Mesenchymal stem cell (in vitro differentiated cells and primary cell): ENCODE measurements around the gene ABCC10.

Experiments used
- DNase-seq: peaks from one replicate; pipeline ENCODE4 v3.0.0-alpha.2; 2013
- H2AFZ ChIP-seq: one replicate; pipeline ENCODE4 v1.6.1; 2013; ENCODE audit warnings: low read depth, mild to moderate bottlenecking, control low read depth, inconsistent platforms, low read length, moderate library complexity
- H2AK5ac ChIP-seq: 2 replicates; pipeline ENCODE4 v1.6.1; 2013; ENCODE audit warnings: low read length, moderate library complexity, mild to moderate bottlenecking, inconsistent platforms; ENCODE audit not compliant: severe bottlenecking
- H2BK120ac ChIP-seq: one replicate; pipeline ENCODE4 v1.6.1; 2013; ENCODE audit warnings: low read depth, mild to moderate bottlenecking, inconsistent platforms, low read length, moderate library complexity
- H2BK12ac ChIP-seq, 2 experiments: one replicate each; pipeline ENCODE4 v1.6.1; 2013; ENCODE audit warnings: inconsistent platforms in 2 of 2, low read length in 2 of 2, mild to moderate bottlenecking in 2 of 2, moderate library complexity in 2 of 2, control low read depth in 1 of 2
- H2BK15ac ChIP-seq: one replicate; pipeline ENCODE4 v1.6.1; 2013; ENCODE audit warnings: mild to moderate bottlenecking, low read depth, inconsistent platforms; ENCODE audit not compliant: poor library complexity, severe bottlenecking
- H2BK5ac ChIP-seq: 2 replicates; pipeline ENCODE4 v1.6.1; 2013; ENCODE audit warnings: low read depth, mild to moderate bottlenecking, low read length, control low read depth, inconsistent platforms; ENCODE audit not compliant: poor library complexity, severe bottlenecking
- H3K14ac ChIP-seq, 2 experiments: one replicate each; pipeline ENCODE4 v1.6.1; 2013; ENCODE audit warnings: inconsistent platforms in 2 of 2, low read length in 2 of 2, control low read depth in 1 of 2, mild to moderate bottlenecking in 1 of 2, moderate library complexity in 1 of 2
- H3K18ac ChIP-seq, 2 experiments: one replicate each; pipeline ENCODE4 v1.6.1; 2013; ENCODE audit warnings: inconsistent platforms in 2 of 2, low read length in 2 of 2, control low read depth in 1 of 2, low read depth in 1 of 2, mild to moderate bottlenecking in 1 of 2
- H3K23ac ChIP-seq, 2 experiments: one replicate each; pipeline ENCODE4 v1.6.1; 2013; ENCODE audit warnings: inconsistent platforms in 2 of 2, low read length in 2 of 2, mild to moderate bottlenecking in 2 of 2, moderate library complexity in 2 of 2, control low read depth in 1 of 2
- H3K27ac ChIP-seq: 2 replicates; pipeline ENCODE4 v1.5.1; 2013; ENCODE audit warnings: mild to moderate bottlenecking, moderate library complexity, low read length, control low read depth, inconsistent platforms; ENCODE audit not compliant: poor library complexity, severe bottlenecking
- H3K27me3 ChIP-seq, 2 experiments: 2 replicates each; pipeline versions ENCODE4 v1.6.1 to v1.7.0; 2013; ENCODE audit warnings: low read length in 2 of 2, mild to moderate bottlenecking in 2 of 2, moderate library complexity in 2 of 2, control low read depth in 1 of 2, inconsistent platforms in 1 of 2; ENCODE audit not compliant: control insufficient read depth in 1 of 2, insufficient read depth in 1 of 2
- H3K36me3 ChIP-seq, 2 experiments: 2 replicates each; pipeline versions ENCODE4 v1.6.1 to v1.7.0; 2013; ENCODE audit warnings: low read length in 2 of 2, control low read depth in 1 of 2, inconsistent platforms in 1 of 2, low read depth in 1 of 2, mild to moderate bottlenecking in 1 of 2; ENCODE audit not compliant: insufficient read depth in 2 of 2, control insufficient read depth in 1 of 2
- H3K4ac ChIP-seq, 2 experiments: one replicate each; pipeline ENCODE4 v1.6.1; 2013; ENCODE audit warnings: inconsistent platforms in 2 of 2, low read length in 2 of 2, mild to moderate bottlenecking in 2 of 2, moderate library complexity in 2 of 2, control low read depth in 1 of 2, low read depth in 1 of 2
- H3K4me1 ChIP-seq: 2 replicates; pipeline ENCODE4 v1.6.1; 2013; ENCODE audit warnings: low read depth, low read length, control low read depth; ENCODE audit not compliant: control insufficient read depth, insufficient read depth
- H3K4me2 ChIP-seq: 2 replicates; pipeline ENCODE4 v1.6.1; 2013; ENCODE audit warnings: low read length, mild to moderate bottlenecking, inconsistent platforms; ENCODE audit not compliant: poor library complexity, severe bottlenecking
- H3K4me3 ChIP-seq, 2 experiments: 2 replicates each; pipeline versions ENCODE4 v1.5.1 to v1.7.0; 2013; ENCODE audit warnings: low read length in 2 of 2, mild to moderate bottlenecking in 2 of 2, control low read depth in 1 of 2, low read depth in 1 of 2; ENCODE audit not compliant: insufficient read depth in 1 of 2
- H3K79me1 ChIP-seq: replicated peaks from 2 replicates; pipeline ENCODE4 v1.6.1; 2013; ENCODE audit warnings: mild to moderate bottlenecking, control low read depth, low read length, inconsistent platforms; ENCODE audit not compliant: poor library complexity, severe bottlenecking
- H3K9ac ChIP-seq: 2 replicates; pipeline ENCODE4 v1.7.0; 2013; ENCODE audit warnings: mild to moderate bottlenecking, low read length, moderate library complexity
- H3K9me3 ChIP-seq: 2 replicates; pipeline ENCODE4 v1.7.0; 2013; ENCODE audit warnings: mild to moderate bottlenecking, low read length; ENCODE audit not compliant: control insufficient read depth
- H4K8ac ChIP-seq: one replicate; pipeline ENCODE4 v1.6.1; 2013; ENCODE audit warnings: inconsistent platforms, mild to moderate bottlenecking, low read length, moderate library complexity
- H4K91ac ChIP-seq: one replicate; pipeline ENCODE4 v1.6.1; 2013; ENCODE audit warnings: mild to moderate bottlenecking, low read length, inconsistent platforms
- WGBS: methylation state at CpG from one replicate; pipeline ENCODE4 v1.1.7; 2013; ENCODE audit warnings: mixed read lengths; 5-methylcytosine and 5-hydroxymethylcytosine counted together

Gene ABCC10

DNA sequence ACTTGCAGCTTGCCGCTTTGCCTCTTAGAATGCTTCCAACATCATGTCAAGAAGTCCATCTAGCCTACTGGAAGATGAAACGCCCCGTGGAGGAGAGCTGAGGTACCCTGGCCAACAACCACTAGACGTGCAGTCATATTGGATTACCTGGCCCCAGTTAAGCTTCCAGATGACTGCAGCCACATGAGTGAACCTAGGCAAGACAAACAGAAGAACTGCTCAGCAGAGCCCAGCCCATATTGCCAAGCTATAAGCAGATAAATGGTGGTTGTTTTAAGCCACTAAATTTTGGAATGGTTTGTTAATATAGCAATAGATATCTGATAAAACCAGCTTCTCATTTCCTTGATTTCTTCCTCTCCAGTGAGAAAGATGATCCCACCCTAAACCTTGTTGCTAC lies 32.7 kb downstream of the ABCC10 start:
- Histone ChIP-seq H3K9ac (no peak overlapping the region), H4K8ac (no peak overlapping the region), H3K23ac (no peak overlapping the region), H3K36me3 (no peaks in the 10 kb centered on the region), H3K27me3 (peaks cover 36 to 45% of the 10 kb centered on the region in 2 experiments), H2BK12ac (no peak overlapping the region), H3K14ac (no peak overlapping the region), H2BK15ac (no peak overlapping the region), H4K91ac (no peak overlapping the region), H2BK5ac (no peak overlapping the region), H3K4me1 (peaks cover 8% of the 10 kb centered on the region), H3K9me3 (no peaks in the 10 kb centered on the region), H3K18ac (no peak overlapping the region), H3K27ac (no peak overlapping the region), H2AFZ (no peak overlapping the region), H3K4ac (no peak overlapping the region), H3K4me3 (no peak overlapping the region), H3K4me2 (no peak overlapping the region), H3K79me1 (no peaks in the 10 kb centered on the region), H2BK120ac (no peak overlapping the region), H2AK5ac (no peak overlapping the region)
- DNase-seq = no peak
- 85% methylated on average over 4 of the region's 4 CpGs for WGBS

DNA sequence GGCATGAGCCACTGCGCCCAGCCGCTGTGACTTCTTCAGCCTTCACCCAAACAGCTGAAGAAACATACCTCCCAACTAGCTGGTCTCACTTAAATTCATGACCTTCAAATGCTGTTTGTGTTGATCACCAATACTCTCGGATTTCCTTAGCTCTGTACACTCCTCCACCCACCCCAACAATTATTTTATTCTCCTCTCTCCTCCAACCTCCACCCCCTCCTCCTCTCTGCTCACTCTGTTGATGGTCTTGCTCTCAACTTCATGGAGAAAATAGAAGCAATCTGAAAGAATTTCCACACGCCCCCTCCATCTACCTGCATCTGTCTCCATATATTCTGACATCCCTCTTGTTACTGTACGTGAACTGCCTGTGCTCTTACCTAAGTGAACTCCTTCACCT lies 34.6 kb downstream of the ABCC10 start:
- no peak overlapping the region for H3K27ac ChIP-seq

DNA sequence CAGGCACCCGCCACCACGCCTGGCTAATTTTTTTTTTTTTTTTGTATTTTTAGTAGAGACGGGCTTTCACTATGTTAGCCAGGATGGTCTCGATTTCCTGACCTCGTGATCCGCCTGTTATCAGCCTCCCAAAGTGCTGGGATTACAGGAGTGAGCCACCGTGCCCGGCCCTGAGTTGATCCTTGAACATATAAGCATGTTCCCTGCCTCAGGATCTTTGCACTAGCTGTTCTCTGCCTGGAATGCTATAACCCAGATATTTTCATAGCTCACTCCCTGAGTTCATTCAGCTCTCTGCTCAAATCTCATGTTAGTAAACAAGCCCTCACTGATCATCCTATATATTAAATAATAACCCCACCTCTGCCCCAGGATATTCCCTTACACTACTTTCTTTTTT lies 37.0 kb downstream of the ABCC10 start:
- no peak overlapping the region for H3K4me3 ChIP-seq
- H3K23ac ChIP-seq = no peak overlapping the region
- H3K4me1 ChIP-seq = no peaks in the 10 kb centered on the region
- H4K8ac ChIP-seq = no peak overlapping the region
- no peak overlapping the region for H3K9ac ChIP-seq
- no peak overlapping the region for H2AK5ac ChIP-seq
- H2AFZ ChIP-seq = no peak overlapping the region
- no peak overlapping the region for H3K18ac ChIP-seq
- no peak overlapping the region for H3K4ac ChIP-seq
- DNase-seq = no peak
- no peak overlapping the region for H3K14ac ChIP-seq
- no peak overlapping the region for H2BK15ac ChIP-seq
- H3K27ac ChIP-seq = no peak overlapping the region
- H2BK12ac ChIP-seq = no peak overlapping the region
- no peak overlapping the region for H3K4me2 ChIP-seq
- 80% methylated on average over 6 of the region's 8 CpGs for WGBS
- H3K36me3 ChIP-seq = no peaks in the 10 kb centered on the region
- H3K27me3 ChIP-seq = peaks cover 40 to 45% of the 10 kb centered on the region in 2 experiments
- no peak overlapping the region for H4K91ac ChIP-seq
- no peaks in the 10 kb centered on the region for H3K79me1 ChIP-seq
- no peaks in the 10 kb centered on the region for H3K9me3 ChIP-seq
- no peak overlapping the region for H2BK5ac ChIP-seq
- no peak overlapping the region for H2BK120ac ChIP-seq

More for the DNA sequence above, 34.6 kb downstream of the ABCC10 start:
- Histone ChIP-seq H4K8ac (no peak overlapping the region), H2BK12ac (no peak overlapping the region), H3K18ac (no peak overlapping the region), H3K4me2 (no peak overlapping the region), H3K9me3 (no peaks in the 10 kb centered on the region), H3K9ac (no peak overlapping the region), H2AK5ac (no peak overlapping the region), H3K27me3 (peaks cover 22 to 31% of the 10 kb centered on the region in 2 experiments), H2AFZ (no peak overlapping the region), H2BK5ac (no peak overlapping the region), H3K4me1 (no peaks in the 10 kb centered on the region), H3K14ac (no peak overlapping the region), H3K23ac (no peak overlapping the region), H3K36me3 (no peaks in the 10 kb centered on the region), H2BK120ac (no peak overlapping the region), H3K4me3 (no peak overlapping the region), H2BK15ac (no peak overlapping the region), H3K79me1 (no peaks in the 10 kb centered on the region), H3K4ac (no peak overlapping the region), H4K91ac (no peak overlapping the region)
- WGBS = 81% methylated on average over 5 of the region's 5 CpGs
- no peak for DNase-seq

DNA sequence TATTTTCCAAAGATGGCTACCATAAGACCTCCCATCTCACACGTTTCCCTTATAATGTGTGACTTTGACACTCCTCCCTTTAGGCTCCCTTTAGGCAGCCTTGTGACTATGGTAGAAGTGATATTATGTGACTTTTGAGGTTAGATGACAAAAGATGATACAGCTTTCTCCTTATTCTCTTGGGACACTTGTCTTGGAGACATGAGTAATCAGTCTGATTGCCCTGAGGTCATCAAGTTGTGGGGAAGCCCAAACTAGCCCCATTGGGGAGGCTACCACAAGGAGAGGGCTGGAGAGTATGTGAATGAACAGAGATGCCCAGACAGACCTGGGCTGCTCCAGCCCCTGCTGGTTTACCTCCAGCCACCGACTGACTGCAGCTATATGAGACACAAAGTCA lies 38.6 kb downstream of the ABCC10 start:
- DNase-seq = no peak
- Histone ChIP-seq H3K9ac (no peak overlapping the region), H3K14ac (no peak overlapping the region), H3K27me3 (peaks cover 37 to 48% of the 10 kb centered on the region in 2 experiments), H3K4me2 (no peak overlapping the region), H2AFZ (no peak overlapping the region), H3K79me1 (no peaks in the 10 kb centered on the region), H3K4me1 (no peaks in the 10 kb centered on the region), H2BK15ac (no peak overlapping the region), H3K18ac (no peak overlapping the region), H3K27ac (no peak overlapping the region), H4K91ac (no peak overlapping the region), H3K23ac (no peak overlapping the region), H2BK5ac (no peak overlapping the region), H2BK12ac (no peak overlapping the region), H3K9me3 (no peaks in the 10 kb centered on the region), H4K8ac (no peak overlapping the region), H2AK5ac (no peak overlapping the region), H3K36me3 (no peaks in the 10 kb centered on the region), H2BK120ac (no peak overlapping the region), H3K4ac (no peak overlapping the region), H3K4me3 (no peak overlapping the region)
- WGBS = 38% methylated on average over 1 of the region's 2 CpGs
